SU-DHL-6 (cell line): ENCODE measurements around the gene PF4V1.

Experiments
- H2AFZ ChIP-seq: fragments of 200-600 bp; sonication (generic); 2 replicates; pipeline ENCODE4 v1.6.1; 2014; ENCODE audit warnings: low read depth, mild to moderate bottlenecking, moderate library complexity, mixed read lengths, antibody characterized with exemption, low read length; ENCODE audit not compliant: severe bottlenecking
- H3F3A ChIP-seq: fragments of 200-600 bp; shearing (Covaris generic); 2 replicates; pipeline ENCODE4 v1.6.0; 2016; ENCODE audit warnings: antibody characterized with exemption, mild to moderate bottlenecking; ENCODE audit not compliant: insufficient read depth
- H3K27ac ChIP-seq: fragments of 200-600 bp; sonication (generic); 2 replicates; pipeline ENCODE4 v1.5.1; 2016; ENCODE audit warnings: low read depth, mild to moderate bottlenecking, low read length, moderate library complexity, mixed read lengths
- H3K27me3 ChIP-seq: fragments of 200-600 bp; sonication (generic), shearing (Covaris generic); 2 replicates; pipeline ENCODE4 v1.6.0; 2014; ENCODE audit warnings: mild to moderate bottlenecking, low read length
- H3K36me3 ChIP-seq: fragments of 200-600 bp; sonication (generic); 2 replicates; pipeline ENCODE4 v1.6.1; 2014; ENCODE audit warnings: mild to moderate bottlenecking, low read length, mixed read lengths
- H3K4me2 ChIP-seq: fragments of 300-600, 200-600 bp; shearing (Covaris generic), sonication (generic); 2 replicates; pipeline ENCODE4 v1.6.0; 2014; ENCODE audit warnings: low read length, low read depth, mild to moderate bottlenecking; ENCODE audit not compliant: poor library complexity, severe bottlenecking
- H3K4me3 ChIP-seq: fragments of 200-600 bp; sonication (generic); 2 replicates; pipeline ENCODE4 v1.5.1; 2014; ENCODE audit warnings: antibody characterized with exemption, low read length, mild to moderate bottlenecking, mixed read lengths; ENCODE audit not compliant: insufficient read depth, poor library complexity, severe bottlenecking
- H3K79me2 ChIP-seq: fragments of 200-600 bp; sonication (generic); 2 replicates; pipeline ENCODE4 v1.6.1; 2014; ENCODE audit warnings: mild to moderate bottlenecking, low read length, moderate library complexity; ENCODE audit not compliant: insufficient read depth
- H3K9ac ChIP-seq: fragments of 200-600 bp; sonication (generic); 2 replicates; pipeline ENCODE4 v1.7.0; 2014; ENCODE audit warnings: mild to moderate bottlenecking, low read length
- H3K9me2 ChIP-seq: fragments of 200-600 bp; sonication (generic); replicated peaks from 2 replicates; pipeline ENCODE4 v1.6.1; 2014; ENCODE audit warnings: low read length; ENCODE audit not compliant: insufficient read depth
- H3K9me3 ChIP-seq: fragments of 200-600 bp; sonication (generic); 2 replicates; pipeline ENCODE4 v1.6.1; 2014; ENCODE audit warnings: low read length, mixed read lengths; ENCODE audit not compliant: insufficient read depth
- H4K20me1 ChIP-seq: fragments of 200-600 bp; sonication (generic); 2 replicates; pipeline ENCODE4 v1.6.1; 2014; ENCODE audit warnings: low read depth, mild to moderate bottlenecking, antibody characterized with exemption, low read length, moderate library complexity, mixed read lengths
- EZH2phosphoT487 ChIP-seq: fragments of 200-600 bp; sonication (generic), shearing (Covaris generic); conservative IDR thresholded peaks from 2 replicates; pipeline ENCODE4 v1.6.1; 2018; ENCODE audit warnings: mild to moderate bottlenecking, antibody characterized with exemption, low read length, moderate library complexity, mixed read lengths
- TF ChIP-seq, protein P1 (sequence below): fragments of 200-600 bp; sonication (generic); IDR thresholded peaks from one replicate; pipeline ENCODE4 v1.5.1; 2017; ENCODE audit warnings: antibody characterized with exemption, mild to moderate bottlenecking, low read length, moderate library complexity; ENCODE audit not compliant: insufficient read depth, poor library complexity, severe bottlenecking

The PF4V1 gene

DNA sequence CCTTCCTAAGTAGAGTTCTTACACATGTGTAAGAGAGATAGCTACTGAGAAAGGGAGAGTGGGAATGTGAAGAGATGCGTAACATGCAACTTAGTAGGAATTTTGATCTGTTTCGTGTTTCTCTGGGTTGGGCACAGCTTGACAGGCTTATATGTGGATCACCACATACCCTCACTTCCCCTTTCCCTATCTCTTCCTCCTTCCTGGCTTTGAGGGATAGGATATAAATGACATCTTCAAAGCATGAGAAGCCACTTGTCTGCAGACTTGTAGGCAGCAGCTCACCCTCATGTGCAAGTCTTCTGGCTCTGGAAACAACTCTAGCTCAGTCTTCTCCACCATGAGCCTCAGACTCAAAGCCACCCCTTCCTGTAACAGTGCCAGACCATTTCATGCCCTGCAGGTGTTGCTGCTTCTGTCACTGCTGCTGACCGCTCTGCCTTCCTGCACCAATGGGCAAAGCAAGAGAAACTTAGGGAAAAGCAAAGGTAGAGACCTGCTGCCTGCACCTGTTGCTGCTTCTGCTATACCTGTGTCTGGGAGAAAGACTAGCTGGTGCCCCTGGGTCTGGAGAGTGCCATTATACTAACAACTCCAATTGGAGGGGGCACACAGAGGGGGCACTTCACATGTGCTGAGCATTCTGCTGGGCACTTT, 5.4 kb upstream of the PF4V1 start:
- Histone ChIP-seq H3K4me2 (no peak overlapping the region), H3K27me3 (no peaks in the 10 kb centered on the region), H3K9ac (no peak overlapping the region), H3K36me3 (no peaks in the 10 kb centered on the region), H2AFZ (no peak overlapping the region), H3K27ac (no peak overlapping the region), H3K4me3 (no peak overlapping the region), H4K20me1 (no peaks in the 10 kb centered on the region), H3K79me2 (no peaks in the 10 kb centered on the region), H3K9me2 (no peaks in the 10 kb centered on the region), H3F3A (no peaks in the 10 kb centered on the region), H3K9me3 (no peaks in the 10 kb centered on the region)
- TF ChIP-seq, protein P1, sequence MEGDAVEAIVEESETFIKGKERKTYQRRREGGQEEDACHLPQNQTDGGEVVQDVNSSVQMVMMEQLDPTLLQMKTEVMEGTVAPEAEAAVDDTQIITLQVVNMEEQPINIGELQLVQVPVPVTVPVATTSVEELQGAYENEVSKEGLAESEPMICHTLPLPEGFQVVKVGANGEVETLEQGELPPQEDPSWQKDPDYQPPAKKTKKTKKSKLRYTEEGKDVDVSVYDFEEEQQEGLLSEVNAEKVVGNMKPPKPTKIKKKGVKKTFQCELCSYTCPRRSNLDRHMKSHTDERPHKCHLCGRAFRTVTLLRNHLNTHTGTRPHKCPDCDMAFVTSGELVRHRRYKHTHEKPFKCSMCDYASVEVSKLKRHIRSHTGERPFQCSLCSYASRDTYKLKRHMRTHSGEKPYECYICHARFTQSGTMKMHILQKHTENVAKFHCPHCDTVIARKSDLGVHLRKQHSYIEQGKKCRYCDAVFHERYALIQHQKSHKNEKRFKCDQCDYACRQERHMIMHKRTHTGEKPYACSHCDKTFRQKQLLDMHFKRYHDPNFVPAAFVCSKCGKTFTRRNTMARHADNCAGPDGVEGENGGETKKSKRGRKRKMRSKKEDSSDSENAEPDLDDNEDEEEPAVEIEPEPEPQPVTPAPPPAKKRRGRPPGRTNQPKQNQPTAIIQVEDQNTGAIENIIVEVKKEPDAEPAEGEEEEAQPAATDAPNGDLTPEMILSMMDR, result no peak
- TF ChIP-seq EZH2phosphoT487, result no peak

DNA sequence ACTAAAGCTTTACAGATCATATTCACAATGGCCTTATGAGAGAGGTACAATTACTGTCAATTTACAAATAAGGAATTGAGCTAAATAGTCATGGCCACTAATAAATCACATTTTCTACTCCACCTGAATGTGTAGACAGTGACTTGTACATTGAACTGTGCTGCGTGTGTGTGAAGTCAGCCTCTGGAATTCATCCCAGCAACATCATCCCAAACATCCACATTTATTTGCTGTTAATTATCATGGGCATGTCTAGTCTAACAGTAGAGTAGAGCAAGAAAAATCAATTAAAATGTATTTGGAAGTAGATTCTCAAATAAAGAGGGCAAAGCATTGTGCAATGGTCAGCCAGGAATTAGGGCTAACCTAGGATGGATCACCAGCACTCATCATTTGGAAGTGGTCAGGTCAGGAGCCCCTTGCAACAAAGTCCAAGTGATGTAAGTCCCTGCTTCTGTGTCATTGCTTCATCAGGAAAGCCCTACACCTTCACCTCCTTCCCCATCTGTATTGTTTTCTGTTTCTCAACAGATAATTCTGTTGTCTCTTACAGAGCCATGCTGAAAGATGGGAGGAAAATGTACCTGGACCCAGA, 4.8 kb upstream of the PF4V1 start:
- Histone ChIP-seq H4K20me1 (no peaks in the 10 kb centered on the region), H3K9ac (no peak overlapping the region)

DNA sequence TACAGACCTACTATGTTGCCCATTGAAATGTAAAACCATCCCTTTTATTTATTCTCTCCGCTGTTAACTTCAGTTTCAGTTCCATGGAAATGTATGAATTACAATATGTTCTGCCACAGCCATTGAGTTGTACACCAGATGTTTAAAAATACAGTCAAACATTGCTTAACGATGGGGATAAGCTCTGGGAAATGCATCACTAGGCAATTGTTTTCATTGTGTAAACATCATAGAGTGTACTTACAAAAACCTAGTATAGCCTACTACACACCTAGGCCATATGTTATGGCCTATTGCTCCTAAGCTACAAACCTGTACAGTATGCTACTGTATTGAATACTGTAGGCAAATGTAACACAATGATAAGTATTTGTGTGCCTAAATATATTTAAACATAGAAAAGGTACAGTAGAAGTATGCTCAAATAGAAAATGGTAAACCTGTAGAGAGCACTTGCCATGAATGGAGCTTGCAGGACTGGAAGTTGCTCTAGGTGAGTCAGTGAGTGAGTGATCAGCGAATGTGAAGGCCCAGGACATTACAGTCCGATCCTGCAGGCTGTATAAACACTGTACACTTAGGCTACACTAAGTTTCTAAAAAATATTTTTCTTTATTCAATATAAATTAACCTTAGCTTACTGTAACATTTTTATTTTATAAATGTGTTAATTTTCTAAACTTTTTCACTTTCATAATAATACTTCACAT, 2.7 kb upstream of the PF4V1 start:
- no peak for TF ChIP-seq EZH2phosphoT487
- Histone ChIP-seq H3K27me3 (no peaks in the 10 kb centered on the region), H3K9ac (no peak overlapping the region), H3K79me2 (no peaks in the 10 kb centered on the region), H3F3A (no peaks in the 10 kb centered on the region), H3K4me3 (no peak overlapping the region), H2AFZ (no peak overlapping the region), H4K20me1 (no peaks in the 10 kb centered on the region), H3K36me3 (no peaks in the 10 kb centered on the region), H3K9me2 (no peaks in the 10 kb centered on the region), H3K27ac (no peak overlapping the region), H3K9me3 (no peaks in the 10 kb centered on the region), H3K4me2 (no peak overlapping the region)

More for the DNA sequence above, 4.8 kb upstream of the PF4V1 start:
- no peaks in the 10 kb centered on the region for H3K9me2 ChIP-seq
- H3K4me3 ChIP-seq, result no peak overlapping the region
- H3K36me3 ChIP-seq, result no peaks in the 10 kb centered on the region
- no peak overlapping the region for H3K27ac ChIP-seq
- no peaks in the 10 kb centered on the region for H3K9me3 ChIP-seq
- H2AFZ ChIP-seq, result no peak overlapping the region
- TF ChIP-seq, protein P1, result no peak
- TF ChIP-seq EZH2phosphoT487, result no peak
- H3K4me2 ChIP-seq, result no peak overlapping the region
- no peaks in the 10 kb centered on the region for H3K79me2 ChIP-seq
- no peaks in the 10 kb centered on the region for H3K27me3 ChIP-seq
- H3F3A ChIP-seq, result no peaks in the 10 kb centered on the region

DNA sequence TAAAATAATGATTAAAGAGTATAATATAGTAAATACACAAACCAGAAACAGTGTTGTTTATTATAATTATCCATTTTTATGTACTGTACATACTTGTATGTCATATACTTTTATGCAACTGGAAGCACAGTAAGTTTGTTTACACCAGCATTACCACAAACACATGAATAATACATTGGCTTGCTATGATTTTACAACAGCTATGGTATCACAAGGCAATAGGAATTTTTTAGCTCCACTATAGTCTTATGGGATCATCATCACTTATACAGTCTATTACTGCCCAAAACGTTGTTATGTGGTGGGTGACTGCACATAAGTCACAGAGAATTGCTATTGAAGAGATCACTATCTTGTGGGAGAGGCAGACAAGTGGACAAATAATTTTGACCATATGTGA, 1.8 kb upstream of the PF4V1 start:
- Histone ChIP-seq H3K4me2 (no peak overlapping the region), H3K9me3 (no peaks in the 10 kb centered on the region), H3K36me3 (no peaks in the 10 kb centered on the region), H3K79me2 (no peaks in the 10 kb centered on the region), H4K20me1 (no peaks in the 10 kb centered on the region), H3K9me2 (no peaks in the 10 kb centered on the region), H3K27me3 (no peaks in the 10 kb centered on the region), H3K9ac (no peak overlapping the region), H2AFZ (no peak overlapping the region), H3F3A (no peaks in the 10 kb centered on the region), H3K27ac (no peak overlapping the region), H3K4me3 (no peak overlapping the region)
- no peak for TF ChIP-seq EZH2phosphoT487
- TF ChIP-seq, protein P1, result no peak
